Glomerular visceral epithelial cell (primary cell): ENCODE results near the gene DDX10.

Experiments
- DNase-seq: peaks from one replicate; pipeline ENCODE4 v3.0.0-alpha.2; 2016; ENCODE audit errors: extremely low spot score

The DDX10 gene

DNA sequence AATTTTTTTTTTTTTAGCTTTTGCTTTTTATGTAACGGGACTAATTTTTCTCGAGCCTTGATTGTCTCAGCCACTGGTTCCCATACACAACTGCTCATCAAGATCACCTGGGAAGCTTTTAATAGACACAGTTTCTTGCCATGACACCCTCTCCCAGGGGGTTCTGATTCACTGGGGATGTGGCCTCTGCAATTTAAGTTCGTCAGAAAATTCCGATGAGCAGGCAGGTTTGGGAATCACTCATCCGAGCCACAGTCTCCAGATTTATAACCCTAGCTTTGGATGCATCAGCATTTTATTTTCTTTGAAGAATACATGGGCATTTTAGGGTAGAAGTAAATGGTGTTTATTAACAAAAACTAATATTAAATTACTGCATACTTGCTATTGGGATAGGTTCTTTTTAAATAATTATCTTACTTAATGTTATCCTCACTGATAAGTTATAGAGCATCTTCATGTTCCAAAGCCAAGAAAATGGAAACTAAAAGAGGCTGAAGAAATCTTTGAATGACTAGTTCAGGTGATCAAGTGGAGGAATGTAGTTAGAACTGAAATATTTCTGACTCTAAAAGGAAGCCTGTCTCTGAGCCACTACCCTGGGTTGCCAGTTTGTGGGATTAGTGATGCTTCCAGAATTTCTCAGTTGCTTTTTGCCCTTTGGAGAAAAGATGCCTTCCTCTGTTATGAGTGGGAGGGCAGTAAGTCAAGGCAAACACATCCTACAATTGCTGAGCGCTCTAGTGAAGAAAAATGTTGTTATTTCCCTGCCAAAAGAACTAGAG is 319.0 kb downstream of the DDX10 start:
- DNase-seq: peak; percentile 58

- no peak for DNase-seq
These were observed 319.7 kb downstream of the DDX10 start for GRCh38 chr11:108984523-108984922.

DNA sequence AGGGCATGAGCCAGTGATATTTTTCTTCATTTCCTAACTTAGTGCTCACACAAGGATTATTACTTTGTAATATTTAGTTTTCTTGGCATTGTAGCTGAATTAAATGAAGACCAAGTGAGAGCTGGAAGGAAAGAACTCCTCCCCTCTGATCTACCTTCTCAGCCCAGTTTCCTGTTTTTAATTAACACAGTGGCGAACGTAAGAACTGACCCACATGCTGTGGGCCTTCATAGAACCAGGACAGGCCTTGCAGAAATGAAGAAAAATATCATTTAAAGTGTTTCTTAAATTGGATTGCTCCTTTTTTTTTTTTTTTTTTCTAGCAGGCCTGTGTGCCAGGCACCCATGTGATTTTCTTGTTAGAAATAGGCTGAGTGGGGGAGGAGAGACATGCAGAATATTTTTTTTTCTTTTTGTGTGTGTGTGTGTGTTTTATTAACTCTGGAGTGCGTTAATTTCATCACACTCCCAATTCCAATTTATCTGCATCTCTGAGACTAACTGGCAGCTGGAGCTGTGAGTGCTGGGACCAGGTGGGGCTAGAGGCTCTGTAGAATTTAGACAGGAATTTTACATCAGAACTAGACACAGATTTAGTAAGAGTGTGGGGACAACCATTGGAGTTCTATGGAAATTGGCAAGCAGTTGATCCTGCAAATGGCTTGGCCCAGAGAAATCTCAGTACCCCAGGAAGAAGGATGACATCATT is 320.5 kb downstream of the DDX10 start:
- no peak for DNase-seq

DNA sequence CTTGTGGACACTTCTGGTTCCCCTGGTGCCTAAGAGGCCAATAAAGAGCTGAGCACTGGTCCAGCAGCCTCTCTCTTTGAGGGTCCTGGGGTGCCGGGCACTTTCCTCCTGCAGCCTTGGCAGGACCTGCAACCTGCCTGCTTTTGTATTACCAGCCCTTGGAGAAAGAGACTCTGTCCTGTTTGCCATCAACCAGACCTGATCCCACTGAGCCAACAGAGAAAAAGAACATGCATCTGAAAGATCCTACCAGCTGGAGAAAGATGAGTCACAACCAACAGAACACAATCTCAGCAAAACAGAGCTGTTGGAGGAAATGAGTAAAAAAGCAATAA is 321.0 kb downstream of the DDX10 start:
- DNase-seq: peak; percentile 31
